Gastroesophageal sphincter (tissue), 3 donors: ENCODE measurements around the gene GNLY.

Experiments
- CTCF ChIP-seq, 4 experiments: fragments of 200-600 bp in 2 of 4; fragments of 450-650 bp in 2 of 4; sonication (generic) in 1 of 4; IDR thresholded peaks; one replicate each; pipeline ENCODE4 v1.5.1; 2017 to 2019; ENCODE audit warnings: antibody characterized with exemption in 4 of 4, mild to moderate bottlenecking in 2 of 4, moderate library complexity in 2 of 4
- EP300 ChIP-seq: sonication (generic); formaldehyde crosslinking; IDR thresholded peaks from one replicate; pipeline ENCODE4 v1.6.1; 2017; ENCODE audit warnings: antibody characterized with exemption, mild to moderate bottlenecking
- POLR2A ChIP-seq, 2 donors: fragments of 450-650 bp; IDR thresholded peaks; one replicate each; pipeline ENCODE4 v1.6.1; 2017; ENCODE audit warnings: antibody characterized with exemption in 2 of 2, mild to moderate bottlenecking in 2 of 2, moderate library complexity in 1 of 2
- POLR2AphosphoS5 ChIP-seq: sonication (generic); formaldehyde crosslinking; IDR thresholded peaks from one replicate; pipeline ENCODE4 v1.6.1; 2017; ENCODE audit warnings: antibody characterized with exemption

GRCh38 chr2:85667561-85668008, 26.6 kb upstream of the GNLY start:
- no peak for TF ChIP-seq CTCF (IDR thresholded peaks at IDR 0.05)
- TF ChIP-seq POLR2A (IDR thresholded peaks at IDR 0.05): no peak
- no peak for TF ChIP-seq EP300
- no peak for TF ChIP-seq POLR2AphosphoS5
